Activated CD4-positive, alpha-beta T cell treated with anti-CD3 and anti-CD28 coated beads, Interleukin-2, amount 10 ng/mL, durations not matched to agents 7 days and 5 days (primary cell): ENCODE measurements around the gene USP26. TPM values are rescaled to one million over a fixed set of nuclear protein-coding genes. Genes with fewer than 3 reads are reported as not detected.
"Not testable (repeated sequence)": the region's sequence is repeated elsewhere in the genome, so short reads cannot be mapped to it uniquely, and the experiment has no call there.

Source experiments
- CTCF ChIA-PET: fragments of 350-600 bp; sonication (Branson Sonifier 250); formaldehyde crosslinking; loops from one replicate; lab custom pipeline; 2021; ENCODE audit warnings: antibody characterized with exemption; lab: Charles Lee
- POLR2A ChIA-PET: fragments of 350-600 bp; sonication (Branson Sonifier 250); formaldehyde crosslinking; loops from one replicate; lab custom pipeline; 2021; ENCODE audit warnings: antibody characterized with exemption; lab: Charles Lee
- DNase-seq: peaks from one replicate; pipeline ENCODE4 v3.0.0-alpha.2; 2020
- H3K27ac Mint-ChIP-seq: one replicate; pipeline ENCODE4 v1.8.0; 2021; ENCODE audit warnings: mild to moderate bottlenecking, moderate library complexity, mixed read lengths
- H3K27me3 Mint-ChIP-seq: one replicate; pipeline ENCODE4 v1.8.0; 2021; ENCODE audit warnings: mixed read lengths
- H3K36me3 Mint-ChIP-seq: one replicate; pipeline ENCODE4 v1.8.0; 2021; ENCODE audit warnings: low read depth, mixed read lengths
- H3K4me1 Mint-ChIP-seq: one replicate; pipeline ENCODE4 v1.8.0; 2021; ENCODE audit warnings: mixed read lengths
- H3K4me3 Mint-ChIP-seq: one replicate; pipeline ENCODE4 v1.8.0; 2021; ENCODE audit warnings: mild to moderate bottlenecking, moderate library complexity, mixed read lengths
- H3K9me3 Mint-ChIP-seq: one replicate; pipeline ENCODE4 v1.8.0; 2021; ENCODE audit warnings: mixed read lengths
- total RNA-seq, 2 experiments: library from RNA; stranded (reverse); gene quantifications; one replicate each; pipeline ENCODE4 v1.2.3, GENCODE V29; 2021

Gene USP26, protein sequence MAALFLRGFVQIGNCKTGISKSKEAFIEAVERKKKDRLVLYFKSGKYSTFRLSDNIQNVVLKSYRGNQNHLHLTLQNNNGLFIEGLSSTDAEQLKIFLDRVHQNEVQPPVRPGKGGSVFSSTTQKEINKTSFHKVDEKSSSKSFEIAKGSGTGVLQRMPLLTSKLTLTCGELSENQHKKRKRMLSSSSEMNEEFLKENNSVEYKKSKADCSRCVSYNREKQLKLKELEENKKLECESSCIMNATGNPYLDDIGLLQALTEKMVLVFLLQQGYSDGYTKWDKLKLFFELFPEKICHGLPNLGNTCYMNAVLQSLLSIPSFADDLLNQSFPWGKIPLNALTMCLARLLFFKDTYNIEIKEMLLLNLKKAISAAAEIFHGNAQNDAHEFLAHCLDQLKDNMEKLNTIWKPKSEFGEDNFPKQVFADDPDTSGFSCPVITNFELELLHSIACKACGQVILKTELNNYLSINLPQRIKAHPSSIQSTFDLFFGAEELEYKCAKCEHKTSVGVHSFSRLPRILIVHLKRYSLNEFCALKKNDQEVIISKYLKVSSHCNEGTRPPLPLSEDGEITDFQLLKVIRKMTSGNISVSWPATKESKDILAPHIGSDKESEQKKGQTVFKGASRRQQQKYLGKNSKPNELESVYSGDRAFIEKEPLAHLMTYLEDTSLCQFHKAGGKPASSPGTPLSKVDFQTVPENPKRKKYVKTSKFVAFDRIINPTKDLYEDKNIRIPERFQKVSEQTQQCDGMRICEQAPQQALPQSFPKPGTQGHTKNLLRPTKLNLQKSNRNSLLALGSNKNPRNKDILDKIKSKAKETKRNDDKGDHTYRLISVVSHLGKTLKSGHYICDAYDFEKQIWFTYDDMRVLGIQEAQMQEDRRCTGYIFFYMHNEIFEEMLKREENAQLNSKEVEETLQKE
- not detected for total RNA-seq

DNA sequence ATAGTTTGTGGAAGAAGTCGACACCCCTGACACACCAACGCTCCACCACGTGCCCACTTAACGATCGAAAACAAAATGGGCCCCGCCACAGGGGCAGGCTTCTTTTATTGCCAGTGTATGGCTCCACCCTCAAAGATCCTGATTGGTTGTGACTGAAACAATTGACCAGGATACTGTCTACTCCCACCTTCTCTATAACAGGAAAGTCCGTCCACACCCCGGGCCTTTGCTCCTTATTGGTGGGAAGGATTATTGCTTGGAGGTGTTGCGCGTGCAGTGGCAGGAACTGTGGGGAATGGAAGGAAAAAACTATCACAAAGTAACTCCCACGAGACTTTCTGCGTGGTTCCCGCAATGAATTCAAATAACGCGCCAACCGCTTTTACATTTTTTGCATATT lies at the start of gene USP26:
USP26 (minus strand) TSS at position 79 of the 400 bp plus-strand sequence. CDS start 68,889 bp downstream, outside the sequence.
- no peaks in the 10 kb centered on the region for H3K9me3 Mint-ChIP-seq
- ChIA-PET CTCF (no interaction called here), POLR2A (no interaction called here)
- no peak within 1 kb of the TSS for H3K4me3 Mint-ChIP-seq
- H3K27me3 Mint-ChIP-seq: no peaks in the 10 kb centered on the region
- H3K4me1 Mint-ChIP-seq: no peaks in the 10 kb centered on the region
- H3K27ac Mint-ChIP-seq: no peak within 1 kb of the TSS
- H3K36me3 Mint-ChIP-seq: no peaks in the 10 kb centered on the region
- no peak for DNase-seq

DNA sequence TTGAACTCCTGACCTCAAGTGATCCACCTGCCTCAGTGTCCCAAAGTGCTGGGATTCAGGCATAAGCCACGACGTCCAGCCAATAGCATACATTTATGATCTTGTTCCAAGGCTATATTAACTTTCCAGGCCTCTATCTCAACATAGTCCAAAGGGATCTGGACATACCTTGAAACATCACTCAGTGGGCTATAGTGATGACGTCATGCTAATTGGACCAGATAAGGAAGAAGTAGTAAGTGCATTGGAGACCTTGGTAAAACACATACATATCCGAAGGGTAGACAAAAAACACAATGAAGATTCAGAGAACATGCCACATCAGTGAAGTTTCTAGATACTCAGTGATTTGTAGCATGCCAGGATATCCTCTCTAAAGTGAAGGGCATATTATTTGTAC lies 37.4 kb upstream of the USP26 start:
- ChIA-PET CTCF (no interaction called here), POLR2A (no interaction called here)
- H3K27ac Mint-ChIP-seq: no peak overlapping the region
- DNase-seq: no peak
- no peaks in the 10 kb centered on the region for H3K4me1 Mint-ChIP-seq
- no peaks in the 10 kb centered on the region for H3K27me3 Mint-ChIP-seq
- no peak overlapping the region for H3K4me3 Mint-ChIP-seq
- H3K9me3 Mint-ChIP-seq: no peaks in the 10 kb centered on the region
- H3K36me3 Mint-ChIP-seq: no peaks in the 10 kb centered on the region

DNA sequence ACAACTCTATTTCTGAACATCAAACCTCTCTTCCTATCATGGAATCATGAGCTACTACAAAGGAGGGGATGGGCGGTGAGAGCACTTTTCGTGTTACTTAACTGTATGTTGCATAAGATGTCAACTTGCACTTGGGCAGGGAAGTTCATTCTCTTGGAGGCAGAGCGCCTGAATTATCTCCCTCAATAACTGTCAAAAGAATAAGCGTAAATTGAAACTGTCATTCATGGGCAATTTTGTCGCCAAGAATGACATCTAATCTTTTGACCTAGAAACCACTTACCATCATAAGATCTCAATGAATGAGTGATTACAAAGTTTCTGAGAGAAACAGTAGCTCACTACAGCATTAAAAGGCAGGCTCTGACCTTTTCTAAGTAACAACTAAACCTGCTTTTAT lies 23.5 kb upstream of the USP26 start:
- POLR2A ChIA-PET: no interaction called here
- H3K4me3 Mint-ChIP-seq: no peak overlapping the region
- no peaks in the 10 kb centered on the region for H3K4me1 Mint-ChIP-seq
- no peak overlapping the region for H3K27ac Mint-ChIP-seq
- H3K27me3 Mint-ChIP-seq: peaks cover 2% of the 10 kb centered on the region
- DNase-seq: no peak
- CTCF ChIA-PET: no interaction called here
- no peaks in the 10 kb centered on the region for H3K9me3 Mint-ChIP-seq
- no peaks in the 10 kb centered on the region for H3K36me3 Mint-ChIP-seq

DNA sequence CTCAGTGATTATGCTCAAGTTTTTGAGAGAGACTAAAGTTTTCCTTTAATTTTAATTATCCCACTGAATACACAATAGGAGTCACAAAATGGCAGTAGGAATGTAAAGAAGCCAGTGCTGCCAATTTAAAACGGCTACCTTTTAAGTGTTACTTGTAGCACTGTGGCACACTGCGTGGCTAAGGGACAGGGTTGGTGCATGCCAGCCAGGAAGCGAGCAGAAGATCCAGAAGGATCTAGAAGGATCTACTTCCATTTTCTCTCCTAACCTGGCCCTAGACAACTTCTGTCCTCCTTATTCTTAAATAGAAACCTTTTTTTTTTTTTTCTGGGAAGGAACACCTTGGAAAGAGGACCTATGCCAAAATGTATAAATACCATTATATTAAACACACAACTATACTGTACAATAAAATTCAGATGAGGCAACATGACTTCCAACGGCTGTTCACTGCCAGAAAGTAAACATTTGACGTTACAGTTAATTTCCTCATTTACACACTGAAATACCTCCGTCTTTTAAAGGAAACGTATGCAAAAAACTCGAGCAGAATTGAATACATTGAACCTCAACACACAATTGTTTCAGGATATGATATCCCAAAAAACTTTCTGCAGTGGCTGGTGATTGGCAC lies 2.7 kb downstream of the USP26 start:
- no peak for DNase-seq
- POLR2A ChIA-PET: no interaction called here
- Mint-ChIP-seq H3K27ac (no peak overlapping the region), H3K4me1 (no peaks in the 10 kb centered on the region), H3K9me3 (no peaks in the 10 kb centered on the region), H3K27me3 (no peaks in the 10 kb centered on the region), H3K4me3 (no peak overlapping the region), H3K36me3 (no peaks in the 10 kb centered on the region)
- CTCF ChIA-PET: no interaction called here

GRCh38 chrX:133090236-133090809 lies 6.6 kb downstream of the USP26 start:
- no peaks in the 10 kb centered on the region for H3K4me1 Mint-ChIP-seq
- H3K36me3 Mint-ChIP-seq: no peaks in the 10 kb centered on the region
- ChIA-PET POLR2A (no interaction called here), CTCF (no interaction called here)
- no peaks in the 10 kb centered on the region for H3K9me3 Mint-ChIP-seq
- DNase-seq: no peak
- no peaks in the 10 kb centered on the region for H3K27me3 Mint-ChIP-seq
- no peak overlapping the region for H3K27ac Mint-ChIP-seq
- H3K4me3 Mint-ChIP-seq: no peak overlapping the region

GRCh38 chrX:133089411-133089810 lies 7.5 kb downstream of the USP26 start:
- no peaks in the 10 kb centered on the region for H3K4me1 Mint-ChIP-seq
- POLR2A ChIA-PET: no interaction called here

DNA sequence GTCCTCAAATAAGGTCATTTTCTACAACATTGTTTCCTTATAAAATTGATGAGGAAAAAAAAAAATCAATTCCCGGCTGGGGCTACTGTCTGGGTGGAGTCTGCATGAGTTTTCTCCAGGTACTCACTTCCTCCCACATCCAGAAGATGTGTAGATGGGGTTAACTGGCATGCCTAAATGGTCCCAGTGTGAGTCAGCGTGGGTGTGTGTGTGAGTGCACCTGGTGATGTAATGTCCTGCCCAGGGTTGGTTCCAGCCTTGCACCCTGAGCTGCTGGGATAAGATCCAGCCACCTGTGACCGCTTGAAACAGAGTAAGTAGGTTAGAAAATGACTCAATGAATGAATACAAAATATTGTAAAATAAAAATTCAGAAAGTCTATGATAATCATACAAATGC lies 11.1 kb downstream of the USP26 start:
- ChIA-PET CTCF (no interaction called here), POLR2A (no interaction called here)
- no peaks in the 10 kb centered on the region for H3K9me3 Mint-ChIP-seq
- H3K36me3 Mint-ChIP-seq: no peaks in the 10 kb centered on the region
- H3K4me3 Mint-ChIP-seq: no peak overlapping the region
- H3K27me3 Mint-ChIP-seq: no peaks in the 10 kb centered on the region
- peaks cover 5% of the 10 kb centered on the region for H3K4me1 Mint-ChIP-seq
- no peak overlapping the region for H3K27ac Mint-ChIP-seq
- DNase-seq: no peak

More at GRCh38 chrX:133089411-133089810, 7.5 kb downstream of the USP26 start:
- DNase-seq: no peak
- Mint-ChIP-seq H3K9me3 (no peaks in the 10 kb centered on the region), H3K27me3 (no peaks in the 10 kb centered on the region), H3K27ac (no peak overlapping the region), H3K4me3 (no peak overlapping the region), H3K36me3 (no peaks in the 10 kb centered on the region)
- CTCF ChIA-PET: no interaction called here

DNA sequence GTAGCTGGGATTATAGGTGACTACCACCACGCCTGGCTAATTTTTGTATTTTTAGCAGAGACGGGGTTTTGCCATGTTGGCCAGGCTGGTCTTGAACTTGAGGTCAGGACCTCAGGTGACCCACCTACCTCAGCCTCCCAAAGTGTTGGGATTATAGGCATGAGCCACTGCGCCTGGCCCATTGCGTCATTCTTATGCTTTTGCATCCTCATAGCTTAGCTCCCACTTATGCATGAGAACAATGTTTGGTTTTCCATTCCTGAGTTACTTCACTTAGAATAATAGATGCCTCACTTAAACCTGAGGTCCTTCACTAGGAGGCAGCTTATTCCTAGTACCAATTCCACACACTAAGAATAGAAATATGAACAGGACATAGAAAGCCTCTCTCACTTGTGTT lies 11.9 kb downstream of the USP26 start:
- H3K36me3 Mint-ChIP-seq, H3K9me3 Mint-ChIP-seq, H3K4me1 Mint-ChIP-seq, CTCF ChIA-PET, H3K4me3 Mint-ChIP-seq, DNase-seq, H3K27me3 Mint-ChIP-seq, POLR2A ChIA-PET, H3K27ac Mint-ChIP-seq: not testable (repeated sequence)

GRCh38 chrX:133083899-133084298 lies 13.0 kb downstream of the USP26 start:
- ChIA-PET CTCF (no interaction called here), POLR2A (no interaction called here)
- H3K4me3 Mint-ChIP-seq: no peak overlapping the region
- no peak overlapping the region for H3K27ac Mint-ChIP-seq
- no peaks in the 10 kb centered on the region for H3K36me3 Mint-ChIP-seq
- no peaks in the 10 kb centered on the region for H3K9me3 Mint-ChIP-seq
- no peaks in the 10 kb centered on the region for H3K27me3 Mint-ChIP-seq
- peaks cover 5% of the 10 kb centered on the region for H3K4me1 Mint-ChIP-seq
- no peak for DNase-seq

DNA sequence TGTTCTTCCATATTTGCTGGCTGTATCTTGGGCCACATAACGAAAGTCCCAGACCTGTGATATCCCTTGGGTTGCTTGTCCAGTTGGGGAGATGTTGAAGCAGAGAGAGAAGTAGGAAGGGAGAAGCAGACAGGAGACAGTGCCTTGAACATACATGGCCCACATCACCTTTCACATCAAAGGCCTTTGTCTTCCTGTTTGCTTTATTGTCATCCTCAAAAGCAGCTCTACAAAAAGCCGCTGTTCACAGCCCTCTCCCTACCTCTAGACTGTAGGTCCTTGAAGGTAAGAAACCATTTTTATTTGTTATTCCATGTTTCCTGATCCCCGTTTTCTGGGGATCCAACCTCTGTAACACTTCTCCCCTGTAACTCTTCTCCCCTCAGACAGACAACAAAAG lies 14.9 kb downstream of the USP26 start:
- Mint-ChIP-seq H3K27ac (peak overlapping the region; percentile 31), H3K36me3 (no peaks in the 10 kb centered on the region), H3K4me1 (peaks cover 5% of the 10 kb centered on the region), H3K27me3 (no peaks in the 10 kb centered on the region), H3K9me3 (no peaks in the 10 kb centered on the region), H3K4me3 (no peak overlapping the region)
- ChIA-PET CTCF (no interaction called here), POLR2A (no interaction called here)
- DNase-seq: no peak

DNA sequence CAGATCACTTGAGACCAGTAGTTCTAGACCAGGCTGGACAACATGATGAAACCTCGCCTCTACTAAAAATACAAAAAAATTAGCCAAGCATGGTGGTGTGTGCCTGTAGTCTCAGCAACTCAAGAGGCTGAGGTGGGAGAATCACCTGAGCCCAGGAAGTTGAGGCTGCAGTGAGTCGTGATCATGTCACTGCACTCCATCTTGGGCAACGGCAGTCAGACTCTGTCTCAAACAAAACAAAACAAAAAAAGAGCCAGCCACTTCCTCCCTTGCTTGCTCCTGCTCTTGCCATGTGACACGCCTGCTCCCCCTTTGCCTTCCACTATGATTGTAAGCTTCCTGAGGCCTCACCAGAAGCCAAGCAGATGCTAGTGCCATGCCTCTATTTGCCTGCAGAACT lies 19.1 kb downstream of the USP26 start:
- H3K4me1 Mint-ChIP-seq, H3K9me3 Mint-ChIP-seq, POLR2A ChIA-PET, DNase-seq, H3K27me3 Mint-ChIP-seq, CTCF ChIA-PET, H3K27ac Mint-ChIP-seq, H3K36me3 Mint-ChIP-seq, H3K4me3 Mint-ChIP-seq: not testable (repeated sequence)

DNA sequence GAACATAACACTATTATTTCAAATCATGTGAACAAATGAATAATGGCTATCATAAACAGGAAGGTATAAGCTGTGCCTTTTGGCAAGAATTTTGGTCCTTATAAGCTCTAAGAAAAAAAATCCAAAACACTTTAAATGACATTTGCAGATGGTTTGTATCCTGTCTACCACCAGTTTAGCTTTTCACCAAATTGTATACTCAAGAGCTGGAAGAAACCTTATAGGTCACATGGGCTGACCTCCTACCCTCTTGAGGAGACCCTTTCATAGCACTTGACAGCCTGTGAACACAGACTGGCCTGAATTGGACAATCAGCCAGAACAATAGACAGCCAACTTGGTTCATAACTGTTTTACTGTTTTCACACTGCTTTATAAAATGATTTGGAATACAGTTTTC lies 24.3 kb downstream of the USP26 start:
- Mint-ChIP-seq H3K4me3 (no peak overlapping the region), H3K4me1 (no peaks in the 10 kb centered on the region), H3K27me3 (peaks cover 1% of the 10 kb centered on the region), H3K36me3 (no peaks in the 10 kb centered on the region), H3K27ac (no peak overlapping the region), H3K9me3 (no peaks in the 10 kb centered on the region)
- no peak for DNase-seq
- CTCF ChIA-PET: no interaction called here
- POLR2A ChIA-PET: no interaction called here

- Mint-ChIP-seq H3K27me3 (peaks cover 4% of the 10 kb centered on the region), H3K36me3 (no peaks in the 10 kb centered on the region), H3K4me3 (no peak overlapping the region), H3K4me1 (no peaks in the 10 kb centered on the region), H3K27ac (no peak overlapping the region), H3K9me3 (no peaks in the 10 kb centered on the region)
- no peak for DNase-seq
- POLR2A ChIA-PET: no interaction called here
- CTCF ChIA-PET: no interaction called here
Observed at GRCh38 chrX:133068461-133068860, 28.4 kb downstream of the USP26 start.
